Right ventricle myocardium superior (tissue), 1 donor: ENCODE measurements around the gene CSNK1D. TPM values are rescaled to one million over a fixed set of nuclear protein-coding genes. Genes with fewer than 3 reads are reported as not detected.
"Not testable (repeated sequence)": the region's sequence is repeated elsewhere in the genome, so short reads cannot be mapped to it uniquely, and the experiment has no call there.

Source experiments
- ATAC-seq: fragments of 200-7000 bp; cut with Tn5 transposase; one replicate; pipeline ENCODE4 v1.9.1; 2020; ENCODE audit warnings: mild to moderate bottlenecking; ENCODE audit not compliant: poor library complexity
- DNase-seq: peaks from one replicate; pipeline ENCODE4 v3.0.0-alpha.2; 2020
- intact Hi-C: fragments of 100-400 bp; cut with DNase I; formaldehyde crosslinking; loops from one replicate; pipeline ENCODE4 v1.11.2; 2022
- total RNA-seq: library from RNA; stranded (reverse); fragmentation: NEBNext Ultra II Directional; extraction: Animal tissue kit (Norgen Biotek cat#: 25700); gene quantifications from one replicate; pipeline ENCODE4 v1.2.1, GENCODE V29; 2021
- donor health status: DM: no; HTN: yes; CAD: no; lungs with severe emphysema.

CSNK1D gene
- total RNA-seq, 1 donor from 2014 or later, result 54.4 TPM

DNA sequence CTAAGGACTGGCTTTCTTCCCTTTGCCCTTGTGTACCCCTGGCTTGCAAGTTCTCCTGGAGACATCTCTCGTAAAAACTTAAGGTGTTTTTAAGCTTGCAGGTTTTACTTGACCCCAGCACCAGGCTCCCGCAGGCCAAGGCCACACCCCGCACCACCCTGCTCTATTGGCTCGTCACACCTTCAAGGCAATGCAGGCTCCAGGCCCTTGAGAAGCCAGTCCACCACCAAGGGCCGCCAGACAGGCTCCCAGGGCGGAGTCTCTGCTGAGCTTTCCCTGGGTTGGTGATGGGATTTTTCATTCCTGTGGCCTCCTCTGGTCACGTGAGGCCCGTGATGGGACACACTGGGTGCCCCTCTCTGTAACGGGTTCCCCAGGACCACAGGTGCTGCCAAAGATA lies 9.9 kb downstream of the CSNK1D start:
- DNase-seq (no peak), ATAC-seq (no peak)
- intact Hi-C loops, result loop anchor here (10.0 kb wide), 1 partner anchor 791 kb away; no protein-coding TSS in a partner anchor

DNA sequence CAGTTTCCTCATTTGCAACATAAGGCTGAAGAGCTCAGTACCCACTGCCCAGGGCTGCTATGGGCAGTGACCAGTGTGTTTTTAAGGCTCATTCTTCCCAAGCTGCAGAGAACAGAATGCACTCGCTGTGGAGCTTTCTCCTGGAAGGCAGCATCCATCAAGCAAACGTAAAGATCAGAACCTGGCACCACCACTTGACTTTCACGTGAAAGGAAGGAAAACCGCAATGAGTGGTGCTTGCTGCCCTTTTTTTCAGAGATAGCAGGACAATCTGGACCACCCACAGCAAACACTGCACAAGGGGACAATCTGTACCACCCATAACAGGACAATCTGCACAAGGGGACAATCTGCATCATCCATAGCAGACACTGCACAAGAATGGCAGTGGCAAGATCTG lies 11.2 kb downstream of the CSNK1D start:
- ATAC-seq (no peak), DNase-seq (no peak)
- intact Hi-C loops, result loop anchor here (10.0 kb wide), 1 partner anchor 792 kb away; no protein-coding TSS in a partner anchor

- not testable (repeated sequence) for DNase-seq, ATAC-seq
- intact Hi-C loops, result loop anchor here (10.0 kb wide), 1 partner anchor 795 kb away; no protein-coding TSS in a partner anchor
Measured at GRCh38 chr17:82259972-82260961, 13.2 kb downstream of the CSNK1D start.

GRCh38 chr17:82258555-82258954 lies 14.9 kb downstream of the CSNK1D start:
- DNase-seq, result no peak
- ATAC-seq, result no peak
- intact Hi-C loops, result no loop called here

- intact Hi-C loops, result no loop called here
Measured at GRCh38 chr17:82257473-82257872, 16.0 kb downstream of the CSNK1D start.

DNA sequence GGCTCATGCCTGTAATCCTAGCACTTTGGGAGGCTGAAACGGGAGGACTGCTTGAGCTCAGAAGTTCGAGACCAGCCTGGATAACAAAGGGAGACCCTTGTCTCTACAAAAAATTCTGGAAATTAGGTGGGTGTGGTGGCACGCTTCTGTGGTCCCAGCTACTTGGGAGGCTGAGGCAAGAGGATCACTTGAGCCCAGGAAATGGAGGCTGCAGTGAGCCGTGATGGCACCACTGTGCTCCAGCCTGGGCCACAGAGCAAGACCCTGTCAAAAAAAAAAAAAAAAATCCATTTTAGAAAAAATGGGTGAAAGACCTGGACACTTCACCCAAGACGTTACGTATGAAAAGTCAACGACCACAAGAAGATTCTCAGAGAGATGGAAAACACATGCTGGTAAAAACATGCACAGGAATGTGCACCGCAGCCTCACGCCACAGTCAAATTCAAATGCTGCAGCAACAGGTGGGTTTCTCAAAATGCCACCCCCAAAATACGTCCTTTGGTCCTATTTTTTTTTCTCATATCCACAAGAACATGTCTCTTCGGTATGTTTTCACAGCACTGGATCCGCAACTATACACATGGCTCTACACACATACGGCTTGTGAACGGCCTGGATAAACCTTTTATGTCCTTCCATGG lies 17.1 kb downstream of the CSNK1D start:
- intact Hi-C loops, result no loop called here
- DNase-seq (peak; percentile 8), ATAC-seq (no peak)

More at GRCh38 chr17:82257473-82257872, 16.0 kb downstream of the CSNK1D start:
- peak; percentile 83 for ATAC-seq
- DNase-seq, result peak; percentile 60

- peak; percentile 34 for DNase-seq
- ATAC-seq, result no peak
- intact Hi-C loops, result no loop called here
Measured at GRCh38 chr17:82255402-82255972, 18.0 kb downstream of the CSNK1D start.

DNA sequence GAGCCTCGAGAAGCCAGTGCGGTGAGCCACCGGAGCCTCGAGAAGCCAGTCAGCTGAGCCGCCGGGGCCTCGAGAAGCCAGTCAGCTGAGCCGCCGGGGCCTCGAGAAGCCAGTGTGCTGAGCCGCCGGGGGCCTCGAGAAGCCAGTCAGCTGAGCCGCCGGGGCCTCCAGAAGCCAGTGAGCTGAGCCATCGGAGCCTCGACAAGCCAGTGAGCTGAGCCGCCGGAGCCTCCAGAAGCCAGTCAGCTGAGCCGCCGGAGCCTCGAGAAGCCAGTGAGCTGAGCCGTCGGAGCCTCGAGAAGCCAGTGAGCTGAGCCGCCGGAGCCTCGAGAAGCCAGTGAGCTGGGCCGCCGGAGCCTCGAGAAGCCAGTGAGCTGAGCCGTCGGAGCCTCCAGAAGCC lies 18.8 kb downstream of the CSNK1D start:
- intact Hi-C loops, ATAC-seq: not testable (repeated sequence)
- DNase-seq, result peak; percentile 6

DNA sequence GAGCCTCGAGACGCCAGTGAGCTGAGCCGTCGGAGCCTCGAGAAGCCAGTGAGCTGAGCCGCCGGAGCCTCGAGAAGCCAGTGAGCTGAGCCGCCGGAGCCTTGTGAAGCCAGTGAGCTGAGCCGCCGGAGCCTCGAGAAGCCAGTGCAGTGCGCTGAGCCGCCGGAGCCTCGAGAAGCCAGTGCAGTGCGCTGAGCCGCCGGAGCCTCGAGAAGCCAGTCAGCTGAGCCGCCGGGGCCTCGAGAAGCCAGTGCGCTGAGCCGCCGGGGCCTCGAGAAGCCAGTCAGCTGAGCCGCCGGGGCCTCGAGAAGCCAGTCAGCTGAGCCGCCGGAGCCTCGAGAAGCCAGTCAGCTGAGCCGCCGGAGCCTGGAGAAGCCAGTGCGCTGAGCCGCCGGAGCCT lies 19.4 kb downstream of the CSNK1D start:
- ATAC-seq, intact Hi-C loops, DNase-seq: not testable (repeated sequence)

DNA sequence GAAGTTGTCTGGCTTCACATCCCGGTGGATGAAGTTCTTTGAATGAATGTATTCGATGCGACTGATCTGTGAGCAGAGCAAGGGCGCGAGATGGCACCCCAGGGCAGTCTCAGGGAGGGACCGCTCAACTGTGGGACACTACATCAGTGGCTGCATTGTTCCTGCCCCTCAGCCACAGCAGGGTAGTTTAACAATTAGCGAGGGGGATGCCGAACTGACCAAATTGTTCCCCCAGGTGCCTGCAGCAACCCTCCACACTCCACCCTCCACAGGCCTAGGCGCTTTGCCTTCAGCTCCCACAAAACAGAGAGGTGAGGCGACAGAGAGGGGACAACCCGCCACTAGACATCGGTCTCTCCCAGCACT lies 20.3 kb downstream of the CSNK1D start:
- no peak for ATAC-seq
- intact Hi-C loops, result no loop called here
- no peak for DNase-seq

DNA sequence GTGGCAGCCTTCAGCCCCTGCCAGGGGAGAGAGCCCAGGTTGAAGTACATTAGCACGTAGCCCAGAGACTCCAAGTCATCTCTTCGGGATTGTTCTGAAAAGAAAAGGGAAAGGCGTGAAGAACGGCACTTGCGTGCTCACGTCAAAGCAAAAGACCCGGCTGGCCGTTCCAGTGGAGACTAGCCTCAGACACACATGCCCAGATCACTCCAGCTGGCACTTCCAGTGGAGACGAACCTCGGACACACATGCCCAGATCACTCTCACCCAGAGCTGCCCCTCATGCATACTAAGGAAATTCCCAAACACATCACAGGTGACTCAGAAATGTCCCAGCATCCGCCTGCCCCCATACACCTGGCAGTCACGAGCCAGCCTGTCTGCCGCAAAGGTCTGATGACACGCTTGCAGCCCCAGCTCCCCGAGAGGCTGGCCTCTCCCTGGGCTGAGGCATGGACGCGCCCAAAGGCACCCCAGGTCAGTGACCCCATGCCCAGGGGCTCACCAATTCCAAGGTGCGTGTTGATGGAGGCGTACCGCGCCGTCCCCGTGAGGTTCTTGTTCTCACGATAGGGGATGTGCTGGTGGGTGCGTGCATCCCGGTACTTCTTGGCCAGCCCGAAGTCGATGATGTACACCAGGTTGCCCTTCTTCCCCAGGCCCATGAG lies 20.9 kb downstream of the CSNK1D start:
- intact Hi-C loops, result no loop called here
- no peak for ATAC-seq
- peak; percentile 27 for DNase-seq

DNA sequence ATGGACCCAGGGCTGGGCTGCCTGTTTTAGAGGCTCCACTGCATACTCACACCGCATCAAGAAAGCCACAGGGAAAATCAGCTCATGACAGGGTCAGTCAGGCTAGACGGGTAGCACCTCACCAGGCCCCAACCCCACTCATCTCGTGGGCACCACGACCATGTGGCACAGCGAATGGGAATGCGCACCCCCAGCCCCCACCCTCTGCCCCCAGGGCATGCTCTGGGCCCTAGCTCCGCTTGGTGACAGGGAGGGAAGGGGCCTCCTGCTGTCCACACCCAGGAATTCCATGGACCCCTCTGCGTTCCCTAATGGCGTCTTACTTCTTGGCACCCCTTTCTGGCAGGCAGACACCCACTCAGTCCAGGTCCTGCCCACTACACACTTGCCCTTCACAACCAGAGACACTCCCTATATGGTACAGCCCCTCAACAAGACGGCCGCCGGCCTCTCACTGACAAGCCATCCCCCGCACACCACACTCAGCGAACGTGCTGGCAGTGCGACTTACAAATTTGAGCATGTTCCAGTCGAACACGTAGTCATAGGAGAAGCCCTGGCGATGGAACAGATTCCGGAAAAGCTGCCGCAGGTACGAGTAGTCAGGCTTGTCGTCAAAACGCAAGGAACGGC lies 22.5 kb downstream of the CSNK1D start:
- ATAC-seq (no peak), DNase-seq (peak; percentile 33)
- intact Hi-C loops, result no loop called here

GRCh38 chr17:82249896-82250581 lies 23.5 kb downstream of the CSNK1D start:
- intact Hi-C loops, result no loop called here
- ATAC-seq (no peak), DNase-seq (peak; percentile 33)

- DNase-seq (peak; percentile 41), ATAC-seq (no peak)
- intact Hi-C loops, result no loop called here
Measured at GRCh38 chr17:82248815-82249674, 24.5 kb downstream of the CSNK1D start.

- intact Hi-C loops, result no loop called here
- no peak for ATAC-seq
- DNase-seq, result peak; percentile 41
Measured at GRCh38 chr17:82247856-82248671, 25.4 kb downstream of the CSNK1D start.

DNA sequence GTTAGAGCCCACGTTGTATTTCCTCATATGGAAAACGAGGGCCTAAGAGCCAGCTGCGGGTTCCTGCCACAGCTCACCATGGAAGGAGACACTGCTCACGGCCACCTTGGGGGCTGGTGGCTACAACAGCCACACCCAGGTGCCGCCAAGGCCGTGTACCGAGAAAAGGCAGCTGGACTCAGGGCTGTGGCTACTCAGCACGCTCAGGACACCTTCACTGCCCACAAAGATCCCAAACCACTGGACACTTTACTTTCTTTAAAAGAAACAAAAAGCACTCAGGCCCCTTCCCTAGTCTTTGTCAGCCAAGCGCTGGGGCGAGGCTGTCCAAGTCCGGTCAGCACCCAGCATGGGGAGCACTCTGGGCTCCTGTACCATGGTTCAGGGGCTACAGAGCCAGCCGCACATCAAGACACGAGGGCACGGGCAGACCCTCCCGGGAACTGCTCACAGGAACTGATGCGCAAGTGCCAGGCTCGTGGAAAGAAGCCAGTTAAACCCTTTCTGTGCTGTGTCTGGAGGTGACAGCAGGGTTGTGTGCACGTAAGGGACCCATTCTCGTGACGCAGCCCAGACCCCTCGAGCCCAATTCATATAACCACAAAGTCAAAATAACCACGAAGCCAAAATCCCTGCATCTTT lies 26.2 kb downstream of the CSNK1D start:
- intact Hi-C loops, result no loop called here
- no peak for ATAC-seq
- no peak for DNase-seq
